Stimulated activated naive B cell treated with anti-CD40 and anti-IgM and Interleukin-4, amounts not matched to agents 10 μg/mL and 1 μg/mL and 100 μg/mL, for 72 hours (primary cell): ENCODE results near the gene PRM1.
"Not testable (repeated sequence)": the region's sequence is repeated elsewhere in the genome, so short reads cannot be mapped to it uniquely, and the experiment has no call there.

ENCODE experiments used
- ATAC-seq, 2 donors: fragments of 150-1000 bp; cut with Tn5 transposase; replicated peaks; 2 replicates each; pipeline ENCODE4 v1.10.0; 2021; ENCODE audit warnings: moderate library complexity in 1 of 2
- DNase-seq: peaks from one replicate; pipeline ENCODE4 v3.0.0; 2021
- H3K27ac Mint-ChIP-seq: one replicate; pipeline ENCODE4 v1.8.0; 2022; ENCODE audit warnings: mild to moderate bottlenecking, mixed read lengths
- H3K27me3 Mint-ChIP-seq, 2 donors: one replicate each; pipeline ENCODE4 v1.8.0; 2022; ENCODE audit warnings: mixed read lengths in 2 of 2
- H3K36me3 Mint-ChIP-seq, 2 donors: one replicate each; pipeline ENCODE4 v1.8.0; 2022; ENCODE audit warnings: mixed read lengths in 2 of 2, mild to moderate bottlenecking in 1 of 2
- H3K4me1 Mint-ChIP-seq, 2 donors: one replicate each; pipeline ENCODE4 v1.8.0; 2022; ENCODE audit warnings: mixed read lengths in 2 of 2, mild to moderate bottlenecking in 1 of 2
- H3K4me3 Mint-ChIP-seq, 2 donors: one replicate each; pipeline ENCODE4 v1.8.0; 2022; ENCODE audit warnings: mild to moderate bottlenecking in 2 of 2, mixed read lengths in 2 of 2, moderate library complexity in 1 of 2
- H3K9me3 Mint-ChIP-seq, 2 donors: one replicate each; pipeline ENCODE4 v1.8.0; 2022; ENCODE audit warnings: mixed read lengths in 2 of 2, mild to moderate bottlenecking in 1 of 2

Gene PRM1

DNA sequence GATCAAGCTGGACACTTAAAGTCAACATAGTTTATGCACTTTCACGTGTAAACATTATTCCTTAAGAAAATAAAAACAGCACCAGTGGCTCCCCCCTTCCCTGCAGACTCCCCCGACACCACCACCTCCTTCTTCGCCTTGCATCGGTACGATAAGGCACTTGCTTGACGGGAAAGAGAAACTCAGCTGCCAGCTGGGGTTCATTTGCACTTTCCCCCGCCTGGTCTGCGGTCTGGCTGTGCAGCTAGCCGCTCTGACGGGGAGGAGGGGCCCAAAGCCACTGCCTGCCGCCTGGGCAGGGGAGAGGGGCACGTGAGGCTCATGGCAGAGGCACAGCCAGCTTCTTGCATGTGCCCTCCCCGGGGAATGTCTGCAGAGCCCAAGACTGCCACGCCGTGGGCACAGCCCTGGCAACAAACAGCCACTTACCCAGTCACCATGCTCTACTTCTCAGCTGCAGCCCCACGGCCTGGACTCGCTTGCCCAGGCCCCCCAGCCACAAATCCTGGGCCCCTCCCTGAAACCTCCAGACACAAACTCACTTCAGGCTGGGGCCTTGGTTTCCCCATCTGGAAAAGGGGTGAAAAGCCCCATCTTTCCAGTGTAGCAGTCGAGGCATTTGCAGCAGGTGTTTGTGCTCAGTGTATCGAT is 16.5 kb upstream of the PRM1 start:
- Mint-ChIP-seq H3K27ac (peak overlapping the region; percentile 96), H3K9me3 (no peaks in the 10 kb centered on the region), H3K4me1 (peaks cover 41 to 69% of the 10 kb centered on the region in 2 donors), H3K27me3 (no peaks in the 10 kb centered on the region), H3K36me3 (no peaks in the 10 kb centered on the region), H3K4me3 (peak overlapping the region; percentile 72 to 74)
- peak; percentile 91 to 93 for ATAC-seq
- DNase-seq: peak; percentile 91

DNA sequence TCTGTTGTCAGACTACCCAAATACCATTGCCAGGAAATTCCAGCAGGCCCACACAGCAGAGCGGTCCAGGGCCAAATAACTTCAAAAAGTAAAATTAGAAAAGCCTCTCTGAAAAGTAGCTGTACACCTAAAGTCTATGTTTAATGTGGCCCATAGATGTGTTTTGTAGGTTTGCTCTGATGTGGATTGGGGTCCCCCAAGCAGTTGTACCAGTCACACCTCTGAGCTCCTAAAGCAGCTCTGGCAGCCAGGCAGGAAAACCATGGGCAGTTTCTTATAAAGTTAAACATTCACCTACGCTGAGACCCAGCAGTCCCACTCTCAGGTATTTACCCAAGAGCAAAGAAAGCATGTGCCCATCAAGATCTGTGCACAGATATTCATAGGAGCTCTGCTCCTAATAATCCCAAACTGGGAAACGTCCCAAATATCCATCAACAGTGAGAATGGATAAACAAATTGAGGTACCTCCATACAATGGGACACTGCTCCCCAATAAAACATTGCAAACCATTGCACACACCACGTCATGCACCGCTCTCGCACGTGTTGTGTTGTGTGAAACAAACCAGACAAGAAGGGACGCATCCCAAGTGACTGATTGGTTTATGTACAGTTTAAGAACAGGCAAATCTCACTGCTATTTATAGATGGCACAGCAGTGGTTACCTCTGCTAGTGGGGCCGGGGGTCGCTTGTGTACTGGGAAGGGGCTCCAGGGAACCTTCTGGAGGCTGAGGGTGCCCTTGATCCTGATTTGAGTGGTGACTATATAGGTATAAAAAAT is 15.8 kb upstream of the PRM1 start:
- peak overlapping the region; percentile 96 for H3K27ac Mint-ChIP-seq
- H3K27me3 Mint-ChIP-seq: no peaks in the 10 kb centered on the region
- ATAC-seq (peak; percentile 17 to 22), DNase-seq (no peak)
- no peaks in the 10 kb centered on the region for H3K9me3 Mint-ChIP-seq
- no peaks in the 10 kb centered on the region for H3K36me3 Mint-ChIP-seq
- peaks cover 38 to 69% of the 10 kb centered on the region in 2 donors for H3K4me1 Mint-ChIP-seq
- peak overlapping the region; percentile 72 to 74 for H3K4me3 Mint-ChIP-seq

GRCh38 chr16:11296351-11296705 is 15.2 kb upstream of the PRM1 start:
- H3K4me1 Mint-ChIP-seq: peaks cover 36 to 69% of the 10 kb centered on the region in 2 donors
- H3K27me3 Mint-ChIP-seq: no peaks in the 10 kb centered on the region
- H3K4me3 Mint-ChIP-seq: no peak overlapping the region
- H3K9me3 Mint-ChIP-seq: no peaks in the 10 kb centered on the region
- no peak for DNase-seq
- no peak overlapping the region for H3K27ac Mint-ChIP-seq
- no peaks in the 10 kb centered on the region for H3K36me3 Mint-ChIP-seq
- no peak for ATAC-seq

GRCh38 chr16:11295672-11296071 is 14.5 kb upstream of the PRM1 start:
- ATAC-seq (no peak), DNase-seq (no peak)
- no peaks in the 10 kb centered on the region for H3K9me3 Mint-ChIP-seq
- H3K4me1 Mint-ChIP-seq: peaks cover 36 to 65% of the 10 kb centered on the region in 2 donors
- no peak overlapping the region for H3K4me3 Mint-ChIP-seq
- no peak overlapping the region for H3K27ac Mint-ChIP-seq
- H3K36me3 Mint-ChIP-seq: no peaks in the 10 kb centered on the region
- H3K27me3 Mint-ChIP-seq: no peaks in the 10 kb centered on the region

DNA sequence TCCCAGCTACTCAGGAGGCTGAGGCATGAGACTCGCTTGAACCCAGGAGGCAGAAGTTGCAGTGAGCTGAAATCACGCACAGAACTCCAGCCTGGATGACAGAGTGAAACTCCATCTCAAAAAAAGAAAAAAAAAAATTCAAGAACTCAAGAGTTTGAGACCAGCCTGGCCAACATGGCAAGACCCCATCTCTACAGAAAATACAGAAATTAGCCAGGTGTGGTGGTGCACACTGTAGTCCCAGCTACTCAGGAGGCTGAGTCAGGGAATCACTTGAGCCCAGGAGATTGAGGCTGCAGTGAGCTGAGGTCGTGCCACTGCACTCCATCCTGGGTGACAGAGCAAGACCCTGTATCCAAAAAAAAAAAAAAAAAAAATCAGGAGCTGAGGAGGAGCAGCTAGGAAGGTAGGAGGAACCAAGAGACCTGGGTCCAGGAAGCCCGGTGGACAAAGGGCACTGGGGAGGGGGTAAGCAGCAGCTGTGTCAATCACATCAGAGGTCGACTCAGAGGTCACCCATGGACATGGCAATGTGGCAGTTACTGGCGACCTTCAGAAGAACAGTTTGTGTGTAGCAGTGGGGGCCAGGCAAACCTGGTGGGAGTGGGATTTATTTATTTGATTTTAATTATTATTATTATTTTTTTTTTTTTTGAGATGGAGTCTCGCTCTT is 11.1 kb upstream of the PRM1 start:
- no peak for ATAC-seq
- H3K4me3 Mint-ChIP-seq: no peak overlapping the region
- H3K9me3 Mint-ChIP-seq: no peaks in the 10 kb centered on the region
- no peaks in the 10 kb centered on the region for H3K36me3 Mint-ChIP-seq
- peak overlapping the region; percentile 51 for H3K27ac Mint-ChIP-seq
- H3K4me1 Mint-ChIP-seq: peaks cover 34 to 58% of the 10 kb centered on the region in 2 donors
- H3K27me3 Mint-ChIP-seq: no peaks in the 10 kb centered on the region
- no peak for DNase-seq

DNA sequence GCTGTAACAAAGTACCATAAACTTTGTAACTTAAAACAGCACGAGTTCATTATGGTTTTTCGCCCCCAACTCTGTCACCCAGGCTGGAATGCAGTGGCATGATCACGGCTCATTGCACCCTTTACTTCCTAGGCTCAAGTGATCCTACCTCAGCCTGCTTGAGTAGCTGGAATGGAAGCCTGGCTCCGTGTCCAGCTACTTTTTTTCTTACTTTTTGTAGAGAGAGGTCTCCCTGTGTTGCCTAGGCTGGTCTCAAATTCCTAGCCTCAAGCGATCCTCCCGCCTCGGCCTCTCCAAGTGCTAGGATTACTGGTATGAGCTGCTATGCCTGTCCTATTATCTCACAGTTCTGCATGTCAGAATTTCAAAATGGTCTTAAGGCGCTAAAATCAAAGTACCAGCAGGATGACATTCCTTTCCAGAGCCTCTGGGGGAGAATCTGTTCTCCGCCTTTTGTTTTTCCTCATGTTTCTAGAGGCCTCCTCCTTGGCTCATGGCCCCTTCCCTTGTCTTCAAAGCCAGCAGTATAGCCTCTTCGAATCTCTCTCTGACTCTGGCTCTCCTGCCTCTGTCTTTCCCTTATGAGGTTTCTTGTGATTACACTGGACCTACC is 10.1 kb upstream of the PRM1 start:
- DNase-seq (no peak), ATAC-seq (no peak)
- no peaks in the 10 kb centered on the region for H3K27me3 Mint-ChIP-seq
- H3K36me3 Mint-ChIP-seq: no peaks in the 10 kb centered on the region
- peaks cover 33 to 58% of the 10 kb centered on the region in 2 donors for H3K4me1 Mint-ChIP-seq
- no peaks in the 10 kb centered on the region for H3K9me3 Mint-ChIP-seq
- no peak overlapping the region for H3K27ac Mint-ChIP-seq
- no peak overlapping the region for H3K4me3 Mint-ChIP-seq

DNA sequence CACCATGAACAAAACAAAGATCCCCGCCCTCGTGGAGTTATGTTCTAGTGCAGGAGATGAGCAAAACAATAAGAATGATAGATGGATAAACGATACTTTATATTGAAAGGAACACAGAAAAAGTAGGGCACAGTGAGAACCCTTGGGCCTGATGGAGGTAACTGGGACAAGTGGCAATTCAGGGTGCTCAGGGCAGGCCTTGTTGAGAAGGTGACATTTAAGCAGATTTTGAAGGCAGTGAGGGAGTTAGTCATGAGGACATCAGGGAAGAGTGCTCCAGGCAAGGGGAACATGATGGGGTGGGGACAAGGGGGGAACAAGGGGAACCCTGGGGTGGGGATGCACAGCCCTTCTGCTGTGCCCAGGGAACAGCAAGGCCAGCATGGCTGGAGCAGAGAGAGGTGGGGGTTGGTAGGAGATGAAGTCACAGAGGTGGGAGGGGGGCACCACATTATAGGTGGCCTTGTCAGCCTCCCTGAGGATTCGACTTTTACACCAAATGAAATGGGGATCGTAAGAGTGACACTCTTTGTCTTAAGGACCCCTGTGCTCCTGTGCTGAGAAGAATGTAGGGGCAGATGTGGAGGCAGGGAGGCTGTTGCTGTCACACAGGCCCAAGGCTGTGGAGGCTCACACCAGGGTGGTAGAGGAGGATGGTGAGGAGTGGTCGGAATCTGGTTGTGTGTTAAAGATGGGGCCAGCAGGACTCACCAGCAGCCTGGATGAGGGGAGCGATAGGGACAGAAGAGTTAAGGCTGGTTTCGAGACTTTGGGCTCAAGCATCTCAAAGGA is 9.2 kb upstream of the PRM1 start:
- no peaks in the 10 kb centered on the region for H3K9me3 Mint-ChIP-seq
- no peak for DNase-seq
- no peak for ATAC-seq
- H3K27ac Mint-ChIP-seq: no peak overlapping the region
- peaks cover 41 to 65% of the 10 kb centered on the region in 2 donors for H3K4me1 Mint-ChIP-seq
- no peak overlapping the region for H3K4me3 Mint-ChIP-seq
- no peaks in the 10 kb centered on the region for H3K27me3 Mint-ChIP-seq
- H3K36me3 Mint-ChIP-seq: peaks cover 0 to 4% of the 10 kb centered on the region in 2 donors

- not testable (repeated sequence) for H3K4me3 Mint-ChIP-seq, H3K9me3 Mint-ChIP-seq, ATAC-seq, H3K27me3 Mint-ChIP-seq, DNase-seq, H3K27ac Mint-ChIP-seq, H3K36me3 Mint-ChIP-seq
- H3K4me1 Mint-ChIP-seq: peaks cover 41 to 69% of the 10 kb centered on the region in 2 donors
These were observed 8.6 kb upstream of the PRM1 start for GRCh38 chr16:11289696-11290095.

DNA sequence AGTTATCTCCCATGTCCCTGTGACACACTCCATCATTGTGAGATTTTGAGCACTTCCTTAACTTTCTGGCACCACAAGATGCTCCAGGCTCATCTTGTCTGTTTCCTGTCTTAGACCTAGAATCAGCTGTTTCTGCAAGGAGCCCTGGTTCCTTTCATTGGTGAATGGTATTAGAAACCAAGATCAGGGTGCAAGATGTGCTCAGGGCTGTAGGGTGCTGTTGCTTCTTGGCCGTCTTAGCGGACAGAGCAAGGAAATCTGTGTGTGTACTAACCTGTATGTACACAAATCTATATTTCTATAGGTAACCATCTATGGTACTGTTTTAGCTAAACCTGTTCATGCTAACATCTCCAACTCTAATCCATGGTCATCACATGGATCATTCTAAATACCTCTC is 8.1 kb upstream of the PRM1 start:
- Mint-ChIP-seq H3K4me3 (no peak overlapping the region), H3K9me3 (no peaks in the 10 kb centered on the region), H3K27ac (no peak overlapping the region), H3K27me3 (no peaks in the 10 kb centered on the region), H3K4me1 (peaks cover 42 to 66% of the 10 kb centered on the region in 2 donors), H3K36me3 (peaks cover 0 to 4% of the 10 kb centered on the region in 2 donors)
- ATAC-seq (no peak), DNase-seq (no peak)

DNA sequence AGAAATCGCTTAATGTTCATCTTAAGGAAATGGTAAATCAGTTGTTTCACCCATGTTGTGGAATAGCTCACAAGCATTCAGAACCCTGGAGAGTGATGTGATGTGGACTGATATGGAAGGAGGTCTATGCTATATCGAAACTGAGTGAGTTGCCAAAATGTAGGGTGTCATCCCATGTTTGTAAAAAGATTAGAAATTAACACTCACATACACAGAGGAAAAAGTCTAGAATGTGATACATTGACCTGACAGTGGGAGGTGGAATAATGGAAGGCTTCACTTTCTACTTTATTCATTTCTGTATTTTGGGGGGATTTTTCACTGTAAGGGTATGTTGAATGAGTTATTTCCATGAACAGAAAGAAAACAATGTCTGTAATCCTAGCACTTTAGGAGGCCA is 4.7 kb upstream of the PRM1 start:
- H3K27ac Mint-ChIP-seq: peak overlapping the region; percentile 11
- H3K4me1 Mint-ChIP-seq: peaks cover 43 to 58% of the 10 kb centered on the region in 2 donors
- peak overlapping the region in 1 of 2 donors; percentile 25 for H3K4me3 Mint-ChIP-seq
- peaks cover 0 to 4% of the 10 kb centered on the region in 2 donors for H3K36me3 Mint-ChIP-seq
- DNase-seq (no peak), ATAC-seq (peak; percentile 41 to 57)
- no peaks in the 10 kb centered on the region for H3K9me3 Mint-ChIP-seq
- H3K27me3 Mint-ChIP-seq: no peaks in the 10 kb centered on the region

GRCh38 chr16:11283820-11284248 is 2.7 kb upstream of the PRM1 start:
- H3K27me3 Mint-ChIP-seq: no peaks in the 10 kb centered on the region
- H3K27ac Mint-ChIP-seq: no peak overlapping the region
- no peaks in the 10 kb centered on the region for H3K9me3 Mint-ChIP-seq
- peaks cover 44 to 62% of the 10 kb centered on the region in 2 donors for H3K4me1 Mint-ChIP-seq
- ATAC-seq: no peak
- peaks cover 0 to 4% of the 10 kb centered on the region in 2 donors for H3K36me3 Mint-ChIP-seq
- H3K4me3 Mint-ChIP-seq: no peak overlapping the region
- no peak for DNase-seq

DNA sequence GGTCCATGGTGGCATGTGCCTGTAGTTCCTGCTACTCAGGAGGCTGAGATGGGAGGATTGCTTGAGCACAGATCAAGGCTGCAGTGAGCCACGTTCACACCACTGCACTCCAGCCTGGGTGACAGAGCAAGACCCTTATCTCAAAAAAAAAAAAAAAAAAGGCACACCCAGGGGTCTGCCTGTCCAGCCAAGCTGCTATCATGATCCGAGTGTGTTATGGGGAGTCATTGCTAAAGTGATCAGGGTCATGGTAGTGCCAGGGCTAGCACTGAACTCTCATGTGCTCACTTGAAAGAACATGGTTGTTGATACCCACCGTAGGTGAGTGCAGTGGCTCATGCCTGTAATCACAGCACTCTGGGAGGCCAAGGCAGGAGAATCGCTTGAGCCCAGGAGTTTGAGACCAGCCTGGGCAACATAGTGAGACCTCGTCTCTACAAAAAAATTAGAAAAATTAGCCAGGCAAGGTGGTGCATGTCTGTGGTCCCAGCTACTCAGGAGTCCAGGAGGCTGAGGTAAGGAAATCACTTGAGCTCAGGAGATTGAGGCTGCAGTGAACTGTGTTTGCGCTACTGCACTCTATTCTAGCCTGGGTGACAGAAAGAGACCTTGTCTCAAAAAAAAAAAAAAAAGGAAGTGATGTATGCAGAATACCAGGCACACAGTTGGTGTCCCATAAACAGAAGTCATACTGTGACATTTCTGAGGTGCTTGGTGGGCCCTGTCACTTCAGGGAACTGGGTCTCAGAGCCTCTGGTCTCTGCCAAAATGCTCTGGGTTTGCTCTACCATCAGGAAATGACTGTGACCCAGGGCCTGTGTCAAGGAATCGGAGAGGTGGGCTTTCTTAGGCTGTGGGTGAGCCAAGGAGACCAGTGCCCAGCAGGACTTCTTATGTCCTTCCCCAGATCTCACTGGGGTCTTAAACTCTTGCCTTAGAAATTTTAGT is 2.2 kb downstream of the PRM1 start:
- peaks cover 18 to 24% of the 10 kb centered on the region in 2 donors for H3K4me1 Mint-ChIP-seq
- peak; percentile 96 to 97 for ATAC-seq
- H3K36me3 Mint-ChIP-seq: no peaks in the 10 kb centered on the region
- peak overlapping the region in 1 of 2 donors; percentile 53 for H3K4me3 Mint-ChIP-seq
- peak overlapping the region; percentile 94 for H3K27ac Mint-ChIP-seq
- no peak for DNase-seq
- no peaks in the 10 kb centered on the region for H3K9me3 Mint-ChIP-seq
- no peaks in the 10 kb centered on the region for H3K27me3 Mint-ChIP-seq
